Inferior parietal cortex (tissue), 1 donor: ENCODE results near the gene MAD1L1.
"Not testable (repeated sequence)": the region's sequence is repeated elsewhere in the genome, so short reads cannot be mapped to it uniquely, and the experiment has no call there.

ENCODE experiments used
- DNase-seq: peaks from one replicate; pipeline ENCODE4 v3.0.0-alpha.2; 2016; ENCODE audit errors: extremely low spot score

The MAD1L1 gene

GRCh38 chr7:1887251-1887650 lies 345.5 kb downstream of the MAD1L1 start:
- DNase-seq = no peak

DNA sequence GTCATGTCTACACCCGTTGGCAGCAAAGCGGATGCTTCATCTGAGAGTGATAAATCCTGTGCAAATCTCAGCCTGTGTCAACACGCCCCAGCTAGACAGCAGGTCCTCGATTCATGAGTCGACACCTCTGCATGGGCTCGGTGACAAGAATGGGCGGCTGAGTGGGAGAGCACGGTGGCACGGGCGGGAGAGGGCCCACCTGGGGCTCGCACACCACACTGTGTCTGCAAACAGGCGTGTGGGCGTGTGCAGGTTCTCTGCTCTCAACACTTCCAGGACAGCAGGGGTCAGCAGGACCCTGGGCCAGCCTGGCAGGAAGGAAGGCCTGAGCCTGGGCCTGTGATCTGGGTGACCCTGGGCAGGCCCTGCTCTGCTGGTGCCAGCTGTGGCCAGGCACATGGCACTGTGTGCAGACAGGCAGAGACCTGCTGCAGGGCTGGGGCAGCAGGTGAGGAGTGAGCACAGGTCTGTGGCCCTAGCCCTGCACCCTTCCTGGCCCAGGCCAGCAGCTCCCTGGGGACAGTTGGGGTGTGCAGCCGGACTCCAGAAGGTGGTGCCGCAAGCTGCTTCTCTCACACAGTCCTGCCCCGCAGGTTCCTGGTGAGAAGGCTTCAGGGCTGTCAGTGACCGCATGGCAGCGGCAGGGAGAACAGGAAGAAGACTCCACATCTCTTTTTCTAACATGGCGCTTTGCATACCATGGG lies 346.2 kb downstream of the MAD1L1 start:
- DNase-seq = no peak

DNA sequence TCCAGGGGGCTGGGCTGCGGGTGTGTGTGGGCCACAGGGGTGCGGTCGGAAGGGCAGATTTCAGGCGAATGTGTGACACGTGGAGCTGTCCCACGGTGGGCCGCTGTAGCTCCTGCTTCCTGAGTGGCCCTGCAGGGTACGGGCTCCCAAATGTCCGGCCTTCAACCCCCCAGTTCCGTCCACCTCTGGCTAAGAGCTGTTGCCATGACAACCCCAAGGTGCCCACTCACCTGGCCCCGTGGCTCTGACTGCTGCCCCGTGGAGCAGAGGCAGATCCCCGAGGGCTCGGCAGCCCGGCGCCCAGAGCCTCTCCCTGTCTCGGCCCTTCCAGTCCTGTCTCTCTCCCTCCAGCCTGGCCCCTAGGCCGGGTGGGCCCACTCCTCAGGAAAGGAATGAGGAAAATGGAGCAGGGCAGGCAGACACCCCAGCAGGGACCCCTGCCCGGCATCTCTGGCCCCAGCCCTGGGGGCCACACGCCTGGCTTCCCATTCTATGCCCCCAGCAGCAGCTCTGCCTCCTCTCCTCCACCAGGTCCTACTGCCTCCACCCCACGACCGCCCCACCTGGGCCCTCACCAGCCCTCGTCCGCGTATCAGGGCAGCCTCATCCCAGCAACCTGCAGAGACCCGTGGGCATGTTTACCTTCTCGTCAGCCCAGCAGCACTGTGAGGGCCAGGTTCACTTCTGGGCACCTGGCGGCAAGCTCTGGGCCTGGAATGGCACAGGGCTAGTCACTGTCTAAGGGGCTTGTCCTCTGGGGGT lies 347.1 kb downstream of the MAD1L1 start:
- DNase-seq = no peak

DNA sequence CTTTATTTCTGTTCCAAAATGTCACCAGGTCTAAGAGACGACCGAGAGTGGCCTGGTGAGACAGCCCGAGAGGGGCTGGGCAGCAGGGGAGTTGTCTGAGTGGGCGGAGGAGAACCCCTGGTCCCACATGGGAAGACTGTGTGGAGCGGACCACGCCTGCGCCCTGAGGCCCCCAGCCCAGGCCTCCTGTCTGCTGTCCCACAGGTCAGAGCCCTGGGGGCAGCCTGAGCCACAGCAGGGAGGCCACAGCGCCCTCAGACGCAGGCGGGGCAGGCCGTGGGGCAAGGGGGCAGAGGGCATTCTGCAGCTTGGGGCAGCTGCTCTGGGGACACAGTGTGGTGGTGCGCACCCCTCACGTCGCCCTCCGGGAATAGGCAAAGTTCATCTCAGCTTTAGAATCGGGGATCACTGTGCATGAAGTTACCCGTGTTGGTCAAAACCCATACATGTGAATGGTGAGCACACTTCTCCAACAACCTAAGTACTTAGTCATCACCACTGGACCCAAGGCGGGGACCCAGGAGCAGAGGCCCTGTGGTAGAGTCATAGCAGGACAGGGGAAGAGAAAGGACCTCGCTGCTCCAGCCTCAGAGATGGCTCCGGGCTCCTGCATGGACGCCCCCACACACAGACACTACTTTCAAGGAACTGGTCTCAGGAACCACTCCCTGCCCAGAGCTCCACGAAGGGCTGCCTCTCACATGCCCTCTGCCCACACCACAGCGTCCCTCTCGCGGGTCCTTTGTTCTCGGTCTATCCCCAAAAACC lies 348.0 kb downstream of the MAD1L1 start:
- DNase-seq = no peak

- DNase-seq = no peak
Observed at GRCh38 chr7:1883834-1884582, 348.7 kb downstream of the MAD1L1 start.

DNA sequence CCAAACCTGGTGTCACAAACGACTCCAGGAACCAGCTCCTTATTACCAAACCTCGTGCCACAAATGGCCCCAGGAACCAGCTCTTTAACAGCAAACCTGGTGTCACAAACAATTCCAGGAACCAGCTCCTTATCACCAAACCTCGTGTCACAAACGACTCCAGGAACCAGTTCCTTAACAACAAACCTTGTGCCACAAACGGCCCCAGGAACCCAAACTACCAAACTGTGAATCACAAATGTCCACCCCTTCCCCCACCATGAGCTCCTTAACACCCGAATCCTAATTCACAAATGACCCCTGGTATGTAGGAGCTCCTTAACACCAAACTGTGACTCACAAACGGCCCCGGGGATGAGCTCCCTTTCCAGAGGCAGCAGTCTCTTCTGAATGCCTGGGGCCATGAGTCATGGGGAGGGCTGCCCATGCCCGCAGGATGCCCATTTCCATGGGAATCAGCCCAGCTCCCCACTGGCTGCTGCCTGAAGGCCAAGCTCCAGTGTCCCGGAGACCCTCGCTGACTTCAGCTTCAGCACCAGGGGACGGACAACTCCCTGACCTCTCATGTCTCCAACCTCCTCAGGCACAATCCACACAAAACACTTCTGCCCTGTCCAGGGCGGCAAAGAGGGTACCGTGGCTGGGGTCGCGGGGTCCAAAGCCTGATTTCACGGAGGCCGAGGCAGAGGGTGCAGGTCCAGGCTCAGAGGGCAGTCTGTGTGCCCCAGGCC lies 349.5 kb downstream of the MAD1L1 start:
- DNase-seq = no peak

- no peak for DNase-seq
Observed at GRCh38 chr7:1882451-1882850, 350.3 kb downstream of the MAD1L1 start.

DNA sequence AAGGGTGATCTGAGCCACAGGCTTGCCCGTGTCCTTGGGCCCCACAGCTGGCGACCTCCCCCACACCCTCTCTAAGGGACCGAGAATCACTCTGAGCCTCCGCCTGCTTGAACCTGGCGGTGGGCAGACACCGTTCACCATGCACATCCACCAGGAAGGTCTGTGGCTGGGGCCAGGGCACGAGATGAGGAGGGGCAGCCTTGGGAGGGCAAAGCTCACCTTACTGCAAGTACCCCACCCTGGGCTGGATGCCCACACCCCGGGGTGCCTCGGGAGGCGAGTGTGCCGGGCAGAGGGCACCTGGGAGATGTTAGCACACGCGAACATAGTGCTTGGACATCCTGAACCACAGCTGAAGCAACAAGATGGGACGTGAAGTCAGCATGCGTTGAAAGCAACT lies 350.8 kb downstream of the MAD1L1 start:
- no peak for DNase-seq

DNA sequence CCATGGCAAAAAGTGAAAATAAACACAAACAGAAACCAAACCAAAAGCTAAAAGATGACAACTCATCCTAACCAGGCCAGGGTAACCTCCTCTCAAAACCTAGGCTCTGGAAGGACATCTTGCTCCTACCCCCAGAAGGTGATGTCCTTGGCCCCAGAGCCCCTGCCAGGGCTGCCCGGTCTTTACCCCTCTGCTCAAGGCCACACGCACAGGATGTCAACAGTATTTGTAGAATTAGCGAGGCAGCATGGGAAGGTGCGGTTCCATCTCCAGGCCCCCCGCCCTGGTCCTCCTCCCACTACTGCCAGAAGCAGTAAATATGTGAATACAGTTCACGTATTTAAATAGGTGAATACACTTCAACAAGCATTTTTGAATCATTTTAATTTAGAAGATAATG lies 356.1 kb downstream of the MAD1L1 start:
- DNase-seq = not testable (repeated sequence)

GRCh38 chr7:1875392-1876199 lies 357.1 kb downstream of the MAD1L1 start:
- not testable (repeated sequence) for DNase-seq

GRCh38 chr7:1874590-1875391 lies 358.0 kb downstream of the MAD1L1 start:
- DNase-seq = not testable (repeated sequence)

DNA sequence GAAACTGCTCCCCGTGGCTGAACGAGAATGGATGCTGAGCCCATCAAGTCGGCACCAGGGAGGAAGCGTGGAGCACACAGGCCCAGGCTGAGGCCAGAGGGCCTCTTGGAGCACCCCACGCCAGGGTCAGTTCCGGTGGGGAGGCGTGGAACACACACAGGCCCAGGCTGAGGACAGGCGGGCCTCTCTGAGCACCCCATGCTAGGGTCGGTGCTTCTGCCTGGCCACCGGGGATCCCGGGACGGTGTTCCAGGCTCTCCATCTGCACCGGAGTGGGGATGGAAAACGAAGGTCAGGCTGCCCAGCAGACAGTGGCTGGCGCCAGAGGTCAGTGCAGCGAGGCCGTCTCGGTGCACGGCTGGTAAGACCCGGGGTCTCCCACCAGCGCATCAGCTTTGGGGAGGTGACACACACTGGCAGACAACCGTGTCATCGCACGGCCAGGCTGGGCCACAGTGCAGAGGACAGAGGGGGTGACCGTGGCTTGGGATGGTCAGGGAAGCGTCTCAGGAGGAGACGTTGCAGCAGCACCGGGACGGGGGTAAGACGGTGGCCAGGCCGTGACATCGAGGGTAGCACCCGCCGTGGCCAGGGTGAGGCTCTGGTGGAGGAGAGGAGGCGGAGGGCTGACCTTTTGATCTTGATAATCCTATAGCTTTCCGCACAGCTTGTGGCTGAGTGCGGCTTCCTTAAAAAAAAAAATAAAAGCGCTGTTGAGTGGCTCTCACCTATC lies 358.7 kb downstream of the MAD1L1 start:
- no peak for DNase-seq

DNA sequence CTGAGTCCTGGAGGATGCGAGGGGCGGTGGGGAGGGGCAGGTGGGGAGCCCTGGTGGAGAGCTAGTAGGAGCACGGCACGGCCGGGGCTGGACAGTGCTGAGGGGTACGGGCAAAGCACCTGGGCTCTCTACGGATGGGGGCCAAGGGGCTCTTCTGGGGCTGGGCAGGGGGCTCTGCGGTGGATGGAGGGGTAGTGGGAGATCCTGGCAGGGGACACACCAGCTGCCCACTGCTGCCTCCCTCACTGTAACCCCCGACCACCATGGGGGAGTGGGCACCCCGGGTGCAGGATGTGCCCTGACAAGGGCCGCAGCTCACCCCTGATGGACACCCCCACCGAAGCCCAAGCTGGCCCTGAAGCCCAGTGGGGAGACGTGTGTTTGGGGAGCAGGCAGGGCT lies 359.3 kb downstream of the MAD1L1 start:
- DNase-seq = no peak

DNA sequence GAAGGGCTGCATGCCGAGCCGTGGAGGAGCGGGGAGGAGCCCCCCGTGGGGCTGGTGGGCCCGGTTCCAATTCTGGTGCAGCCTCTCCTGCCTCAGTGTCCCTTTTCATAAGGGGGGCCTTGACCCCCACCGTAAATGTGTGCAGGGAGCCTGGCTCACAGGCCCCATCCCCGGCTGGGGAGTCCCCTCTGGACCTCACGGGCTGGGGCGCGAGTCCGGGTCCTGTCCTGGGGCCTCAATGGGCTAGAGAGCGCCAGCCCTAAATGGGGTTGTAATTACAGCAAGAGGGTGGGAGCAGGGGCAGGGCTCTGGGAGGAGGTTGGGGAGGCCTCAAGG lies 359.7 kb downstream of the MAD1L1 start:
- DNase-seq = no peak

GRCh38 chr7:1872191-1873069 lies 360.3 kb downstream of the MAD1L1 start:
- DNase-seq = no peak

DNA sequence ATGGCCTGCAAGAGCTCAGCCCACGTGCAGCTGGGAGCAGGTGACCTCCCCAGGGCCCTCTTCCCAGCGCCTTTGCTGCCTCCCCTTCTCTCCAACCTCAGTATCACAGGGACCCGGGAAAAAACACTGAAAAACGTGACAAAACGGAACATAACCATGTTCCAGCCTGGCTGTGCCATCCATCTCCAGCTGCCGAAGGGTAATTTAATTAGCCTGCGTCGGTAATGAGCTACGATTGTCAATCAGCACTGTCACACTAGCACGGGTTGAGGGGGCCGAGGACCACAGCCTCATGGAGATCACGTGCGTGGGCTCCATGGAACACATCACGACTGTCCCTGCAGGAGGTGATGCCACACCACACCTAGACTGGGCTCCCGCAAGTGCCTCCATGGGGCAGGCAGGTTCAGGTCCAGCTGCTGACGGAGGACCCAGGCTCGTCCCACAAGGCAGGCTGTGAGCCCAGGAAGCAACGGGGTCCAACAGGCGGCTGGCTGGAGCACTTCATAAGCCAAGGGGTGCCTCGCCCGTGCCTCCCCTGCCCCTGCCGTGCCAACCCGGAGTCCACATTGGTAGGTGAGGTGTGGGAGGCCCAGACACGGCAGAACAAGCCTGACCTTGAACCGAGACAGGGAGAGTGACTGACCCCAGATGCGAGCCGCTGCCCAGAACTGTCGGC lies 363.2 kb downstream of the MAD1L1 start:
- DNase-seq = no peak

- DNase-seq = no peak
Observed at GRCh38 chr7:1868516-1869165, 364.1 kb downstream of the MAD1L1 start.
